ENCODE data around the gene DNAJB14. TPM values are rescaled to one million over a fixed set of nuclear protein-coding genes. Genes with fewer than 3 reads are reported as not detected.

The DNAJB14 gene
- total RNA-seq, 1 experiment from 2014 or later = 41.5 TPM

GRCh38 chr4:99947190-99947578 lies 766 bp upstream of the DNAJB14 start:
- Histone ChIP-seq H3K27ac (ENCODE audit: low read length) (peak overlapping the region; percentile 85), H3K36me3 (ENCODE audit: control insufficient read depth, insufficient read depth, low read length) (peaks cover 12% of the 10 kb centered on the region), H3K9me3 (ENCODE audit: control insufficient read depth, insufficient read depth, low read depth, low read length) (no peaks in the 10 kb centered on the region), H3K27me3 (ENCODE audit: control insufficient read depth, insufficient read depth, low read length) (no peaks in the 10 kb centered on the region), H3K4me3 (ENCODE audit: low read depth in 2 of 2, low read length in 2 of 2) (peak overlapping the region; percentile 51 to 90), H3K4me1 (ENCODE audit: control insufficient read depth, insufficient read depth, low read length) (peaks cover 14% of the 10 kb centered on the region)
- ChIA-PET CTCF (no interaction called here), POLR2A (interaction anchor here (0.6 kb wide), 2 partner anchors 54 to 80 kb away, joined by 4 to 6 read pairs; no protein-coding TSS in a partner anchor)
- in situ Hi-C loops (cut with HindIII; ENCODE audit: low pct_unique_long_range_greater_than_20kb, low sequenced_read_pairs) (no loop called here), intact Hi-C loops (cut with micrococcal nuclease; ENCODE audit: unreplicated experiment) (loop anchor here (5.0 to 10.0 kb wide), 2 partner anchors 52 to 385 kb away; partner anchors contain the start of genes LAMTOR3 and TRMT10A)
- BruUV-seq (replicated peaks) = no TSS peak
- DNase-seq (ENCODE audit: low read depth, low spot score) = no peak
- TF ChIP-seq SIN3A (IDR thresholded peaks at IDR 0.05; ENCODE audit: borderline replicate concordance, insufficient read depth, low read depth, low read length) = no peak
- no peak for TF ChIP-seq CTCF (IDR thresholded peaks at IDR 0.05)
- TF ChIP-seq REST (IDR thresholded peaks at IDR 0.05; ENCODE audit: insufficient read depth in 1 of 2, low read depth in 2 of 2, low read length in 1 of 2) = no peak
- TF ChIP-seq TCF7L2 (IDR thresholded peaks at IDR 0.05; ENCODE audit: low read depth, low read length) = no peak
- TF ChIP-seq POLR2AphosphoS5 (IDR thresholded peaks at IDR 0.05; ENCODE audit: low read depth, low read length) = no peak; the same call in 1 of the 2 replicates
- no peak for ATAC-seq

GRCh38 chr4:99945718-99946355 lies 581 bp downstream of the DNAJB14 start:
- peaks cover 14% of the 10 kb centered on the region for H3K4me1 ChIP-seq (ENCODE audit: control insufficient read depth, insufficient read depth, low read length)
- ChIA-PET POLR2A (interaction anchor here (0.6 kb wide), 1 partner anchor 384 kb away, joined by 4 read pairs; no protein-coding TSS in a partner anchor), CTCF (no interaction called here)
- BruUV-seq (replicated peaks) = no TSS peak
- no peak; the same call in 1 of the 2 replicates for ATAC-seq
- peaks cover 12% of the 10 kb centered on the region for H3K36me3 ChIP-seq (ENCODE audit: control insufficient read depth, insufficient read depth, low read length)
- TF ChIP-seq POLR2AphosphoS5 (IDR thresholded peaks at IDR 0.05; ENCODE audit: low read depth, low read length) (no peak), REST (IDR thresholded peaks at IDR 0.05; ENCODE audit: insufficient read depth in 1 of 2, low read depth in 2 of 2, low read length in 1 of 2) (no peak), CTCF (IDR thresholded peaks at IDR 0.05) (no peak), TCF7L2 (IDR thresholded peaks at IDR 0.05; ENCODE audit: low read depth, low read length) (no peak), SIN3A (IDR thresholded peaks at IDR 0.05; ENCODE audit: borderline replicate concordance, insufficient read depth, low read depth, low read length) (no peak)
- DNase-seq (ENCODE audit: low read depth, low spot score) = no peak
- no peaks in the 10 kb centered on the region for H3K27me3 ChIP-seq (ENCODE audit: control insufficient read depth, insufficient read depth, low read length)
- peak overlapping the region; percentile 86 to 90 for H3K4me3 ChIP-seq (ENCODE audit: low read depth in 2 of 2, low read length in 2 of 2)
- peak overlapping the region; percentile 87 for H3K27ac ChIP-seq (ENCODE audit: low read length)
- no peaks in the 10 kb centered on the region for H3K9me3 ChIP-seq (ENCODE audit: control insufficient read depth, insufficient read depth, low read depth, low read length)
- intact Hi-C loops (cut with micrococcal nuclease; ENCODE audit: unreplicated experiment) (loop anchor here (5.0 to 10.0 kb wide), 2 partner anchors 51 to 384 kb away; partner anchors contain the start of genes LAMTOR3 and TRMT10A), in situ Hi-C loops (cut with HindIII; ENCODE audit: low pct_unique_long_range_greater_than_20kb, low sequenced_read_pairs) (no loop called here)

Measured in Panc1 (cell line).